ENCODE data around the gene SLC38A2.
A peak's percentile ranks its signal among the peaks of the same experiment; 100 is the strongest.
"Not testable (repeated sequence)": the region's sequence is repeated elsewhere in the genome, so short reads cannot be mapped to it uniquely, and the experiment has no call there.

SLC38A2 gene

DNA sequence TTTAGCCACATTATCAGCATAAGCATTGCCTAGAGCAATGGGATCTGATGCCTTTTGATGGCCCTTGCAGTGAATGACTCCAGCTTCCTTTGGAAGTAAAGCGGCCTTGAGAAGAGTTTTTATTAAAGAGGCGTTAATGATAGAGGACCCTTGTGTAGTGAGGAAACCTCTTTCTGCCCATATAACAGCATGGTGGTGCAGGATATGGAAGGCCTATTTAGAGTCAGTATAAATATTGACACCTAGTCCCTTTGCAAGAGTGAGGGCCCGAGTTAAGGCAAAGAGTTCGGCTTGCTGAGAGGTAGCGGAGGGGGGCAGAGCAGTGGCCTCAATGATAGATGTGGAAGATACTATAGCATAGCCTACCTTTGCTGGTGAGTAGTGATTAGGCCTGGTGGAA, 47.5 kb downstream of the SLC38A2 start:
- H3K4me1 ChIP-seq (ENCODE audit: control insufficient read depth, insufficient read depth, low read length); POLR2A ChIA-PET; CTCF ChIA-PET; H3K4me3 ChIP-seq (ENCODE audit: low read depth, low read length); H3K9me3 ChIP-seq (ENCODE audit: control insufficient read depth, insufficient read depth, low read depth, low read length); H3K36me3 ChIP-seq (ENCODE audit: control insufficient read depth in 2 of 2, insufficient read depth in 1 of 2, low read length in 2 of 2); H3K27ac ChIP-seq (ENCODE audit: extremely low read depth, low read depth, low read length): not testable (repeated sequence)
- TF ChIP-seq ZNF600 (tag by site-specific recombination; IDR thresholded peaks at IDR 0.05), result peak; percentile 90

DNA sequence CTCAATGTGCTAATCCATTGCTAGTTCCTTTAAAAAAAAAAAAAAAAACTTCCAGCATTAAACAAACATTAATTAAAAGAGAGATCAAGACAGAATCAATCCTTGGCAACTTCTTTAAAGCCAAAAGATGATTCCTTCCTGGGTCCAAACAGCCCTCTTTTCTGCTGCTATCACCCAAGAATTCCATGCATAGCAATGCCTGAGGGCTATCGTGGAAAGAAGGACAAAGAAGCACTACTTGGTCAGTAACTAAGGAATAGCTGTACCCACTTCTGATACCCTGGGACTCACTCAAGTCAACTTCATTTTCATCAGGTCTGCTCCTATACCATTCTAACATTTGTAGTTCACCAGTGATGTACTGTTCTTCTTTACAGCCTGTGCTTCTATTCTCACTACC, 51.8 kb downstream of the SLC38A2 start:
- no peaks in the 10 kb centered on the region for H3K9me3 ChIP-seq (ENCODE audit: control insufficient read depth, insufficient read depth, low read depth, low read length)
- CTCF ChIA-PET, result interaction anchor here (1.4 kb wide), 1 partner anchor 21 kb away, joined by 3 read pairs; no protein-coding TSS in a partner anchor
- no peaks in the 10 kb centered on the region for H3K36me3 ChIP-seq (ENCODE audit: control insufficient read depth in 2 of 2, insufficient read depth in 1 of 2, low read length in 2 of 2)
- H3K4me3 ChIP-seq (ENCODE audit: low read depth, low read length), result no peak overlapping the region
- POLR2A ChIA-PET, result no interaction called here
- H3K4me1 ChIP-seq (ENCODE audit: control insufficient read depth, insufficient read depth, low read length), result no peaks in the 10 kb centered on the region
- H3K27ac ChIP-seq (ENCODE audit: extremely low read depth, low read depth, low read length), result no peak overlapping the region
- no peak for TF ChIP-seq ZNF621 (tag by site-specific recombination; IDR thresholded peaks at IDR 0.05)
- TF ChIP-seq, protein P1, sequence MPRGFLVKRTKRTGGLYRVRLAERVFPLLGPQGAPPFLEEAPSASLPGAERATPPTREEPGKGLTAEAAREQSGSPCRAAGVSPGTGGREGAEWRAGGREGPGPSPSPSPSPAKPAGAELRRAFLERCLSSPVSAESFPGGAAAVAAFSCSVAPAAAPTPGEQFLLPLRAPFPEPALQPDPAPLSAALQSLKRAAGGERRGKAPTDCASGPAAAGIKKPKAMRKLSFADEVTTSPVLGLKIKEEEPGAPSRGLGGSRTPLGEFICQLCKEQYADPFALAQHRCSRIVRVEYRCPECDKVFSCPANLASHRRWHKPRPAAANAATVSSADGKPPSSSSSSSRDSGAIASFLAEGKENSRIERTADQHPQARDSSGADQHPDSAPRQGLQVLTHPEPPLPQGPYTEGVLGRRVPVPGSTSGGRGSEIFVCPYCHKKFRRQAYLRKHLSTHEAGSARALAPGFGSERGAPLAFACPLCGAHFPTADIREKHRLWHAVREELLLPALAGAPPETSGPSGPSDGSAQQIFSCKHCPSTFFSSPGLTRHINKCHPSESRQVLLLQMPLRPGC (tag by site-specific recombination; IDR thresholded peaks at IDR 0.05), result no peak
- TF ChIP-seq, protein P2, sequence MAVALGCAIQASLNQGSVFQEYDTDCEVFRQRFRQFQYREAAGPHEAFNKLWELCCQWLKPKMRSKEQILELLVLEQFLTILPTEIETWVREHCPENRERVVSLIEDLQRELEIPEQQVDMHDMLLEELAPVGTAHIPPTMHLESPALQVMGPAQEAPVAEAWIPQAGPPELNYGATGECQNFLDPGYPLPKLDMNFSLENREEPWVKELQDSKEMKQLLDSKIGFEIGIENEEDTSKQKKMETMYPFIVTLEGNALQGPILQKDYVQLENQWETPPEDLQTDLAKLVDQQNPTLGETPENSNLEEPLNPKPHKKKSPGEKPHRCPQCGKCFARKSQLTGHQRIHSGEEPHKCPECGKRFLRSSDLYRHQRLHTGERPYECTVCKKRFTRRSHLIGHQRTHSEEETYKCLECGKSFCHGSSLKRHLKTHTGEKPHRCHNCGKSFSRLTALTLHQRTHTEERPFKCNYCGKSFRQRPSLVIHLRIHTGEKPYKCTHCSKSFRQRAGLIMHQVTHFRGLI (tag by site-specific recombination; IDR thresholded peaks at IDR 0.05), result no peak
- no peak for TF ChIP-seq ZNF585B (tag by site-specific recombination; IDR thresholded peaks at IDR 0.05)
- no peak for TF ChIP-seq ZNF747 (tag by site-specific recombination; IDR thresholded peaks at IDR 0.05)
- TF ChIP-seq ZNF350 (tag by site-specific recombination; IDR thresholded peaks at IDR 0.05), result no peak
- TF ChIP-seq, protein P3, sequence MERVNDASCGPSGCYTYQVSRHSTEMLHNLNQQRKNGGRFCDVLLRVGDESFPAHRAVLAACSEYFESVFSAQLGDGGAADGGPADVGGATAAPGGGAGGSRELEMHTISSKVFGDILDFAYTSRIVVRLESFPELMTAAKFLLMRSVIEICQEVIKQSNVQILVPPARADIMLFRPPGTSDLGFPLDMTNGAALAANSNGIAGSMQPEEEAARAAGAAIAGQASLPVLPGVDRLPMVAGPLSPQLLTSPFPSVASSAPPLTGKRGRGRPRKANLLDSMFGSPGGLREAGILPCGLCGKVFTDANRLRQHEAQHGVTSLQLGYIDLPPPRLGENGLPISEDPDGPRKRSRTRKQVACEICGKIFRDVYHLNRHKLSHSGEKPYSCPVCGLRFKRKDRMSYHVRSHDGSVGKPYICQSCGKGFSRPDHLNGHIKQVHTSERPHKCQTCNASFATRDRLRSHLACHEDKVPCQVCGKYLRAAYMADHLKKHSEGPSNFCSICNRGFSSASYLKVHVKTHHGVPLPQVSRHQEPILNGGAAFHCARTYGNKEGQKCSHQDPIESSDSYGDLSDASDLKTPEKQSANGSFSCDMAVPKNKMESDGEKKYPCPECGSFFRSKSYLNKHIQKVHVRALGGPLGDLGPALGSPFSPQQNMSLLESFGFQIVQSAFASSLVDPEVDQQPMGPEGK (tag by site-specific recombination; IDR thresholded peaks at IDR 0.05), result no peak
- no peak for TF ChIP-seq ZNF138 (tag by site-specific recombination; IDR thresholded peaks at IDR 0.05; ENCODE audit: borderline replicate concordance)
- no peak for TF ChIP-seq ZNF274 (IDR thresholded peaks at IDR 0.05; ENCODE audit: low read length)
- no peak for TF ChIP-seq ZNF274 (tag by site-specific recombination; IDR thresholded peaks at IDR 0.05; ENCODE audit: borderline replicate concordance)
- TF ChIP-seq ZNF830 (tag by site-specific recombination; IDR thresholded peaks at IDR 0.05; ENCODE audit: low read depth), result no peak
- TF ChIP-seq, protein P4, sequence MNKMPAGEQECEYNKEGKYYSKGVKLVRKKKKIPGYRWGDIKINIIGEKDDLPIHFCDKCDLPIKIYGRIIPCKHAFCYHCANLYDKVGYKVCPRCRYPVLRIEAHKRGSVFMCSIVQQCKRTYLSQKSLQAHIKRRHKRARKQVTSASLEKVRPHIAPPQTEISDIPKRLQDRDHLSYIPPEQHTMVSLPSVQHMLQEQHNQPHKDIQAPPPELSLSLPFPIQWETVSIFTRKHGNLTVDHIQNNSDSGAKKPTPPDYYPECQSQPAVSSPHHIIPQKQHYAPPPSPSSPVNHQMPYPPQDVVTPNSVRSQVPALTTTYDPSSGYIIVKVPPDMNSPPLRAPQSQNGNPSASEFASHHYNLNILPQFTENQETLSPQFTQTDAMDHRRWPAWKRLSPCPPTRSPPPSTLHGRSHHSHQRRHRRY (tag by site-specific recombination; IDR thresholded peaks at IDR 0.05), result no peak
- no peak for TF ChIP-seq ZNF311 (tag by site-specific recombination; IDR thresholded peaks at IDR 0.05; ENCODE audit: borderline replicate concordance)
- TF ChIP-seq, protein P5, sequence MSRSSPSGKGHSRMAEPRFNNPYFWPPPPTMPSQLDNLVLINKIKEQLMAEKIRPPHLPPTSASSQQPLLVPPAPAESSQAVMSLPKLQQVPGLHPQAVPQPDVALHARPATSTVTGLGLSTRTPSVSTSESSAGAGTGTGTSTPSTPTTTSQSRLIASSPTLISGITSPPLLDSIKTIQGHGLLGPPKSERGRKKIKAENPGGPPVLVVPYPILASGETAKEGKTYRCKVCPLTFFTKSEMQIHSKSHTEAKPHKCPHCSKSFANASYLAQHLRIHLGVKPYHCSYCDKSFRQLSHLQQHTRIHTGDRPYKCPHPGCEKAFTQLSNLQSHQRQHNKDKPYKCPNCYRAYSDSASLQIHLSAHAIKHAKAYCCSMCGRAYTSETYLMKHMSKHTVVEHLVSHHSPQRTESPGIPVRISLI (tag by site-specific recombination; IDR thresholded peaks at IDR 0.05), result no peak
- TF ChIP-seq ZNF239 (tag by site-specific recombination; IDR thresholded peaks at IDR 0.05), result no peak
- no peak for TF ChIP-seq ZNF169 (tag by site-specific recombination; IDR thresholded peaks at IDR 0.05)
- no peak for TF ChIP-seq SP7 (tag by site-specific recombination; IDR thresholded peaks at IDR 0.05)
- no peak for TF ChIP-seq ZNF292 (tag by site-specific recombination; IDR thresholded peaks at IDR 0.05; ENCODE audit: borderline replicate concordance, low read depth)
